CD4-positive, alpha-beta T cell (primary cell): ENCODE results near the gene OXSR1. TPM values are rescaled to one million over a fixed set of nuclear protein-coding genes. Genes with fewer than 3 reads are reported as not detected.

Experiments used
- ATAC-seq: fragments of 200-7000 bp; cut with Tn5 transposase; one replicate; pipeline ENCODE4 v1.10.0; 2022; ENCODE audit warnings: mild to moderate bottlenecking; ENCODE audit not compliant: poor library complexity
- CTCF ChIA-PET: fragments of 350-600 bp; sonication (Branson Sonifier 250); formaldehyde crosslinking; loops from one replicate; lab custom pipeline; 2021; ENCODE audit warnings: antibody characterized with exemption, inconsistent platforms; lab: Charles Lee
- POLR2A ChIA-PET: fragments of 350-600 bp; sonication (Branson Sonifier 250); formaldehyde crosslinking; loops from one replicate; lab custom pipeline; 2021; ENCODE audit warnings: antibody characterized with exemption, inconsistent platforms; lab: Charles Lee
- DNase-seq, 14 experiments: peaks; one replicate each; pipeline ENCODE4 v3.0.0-alpha.2; 2013 to 2020; ENCODE audit warnings: mixed read lengths in 2 of 14
- H3K27ac ChIP-seq, 2 donors: one replicate each; pipeline versions ENCODE4 v1.5.1 to v1.7.0; 2013; ENCODE audit warnings: low read length in 2 of 2, low read depth in 1 of 2, mild to moderate bottlenecking in 1 of 2
- H3K27me3 ChIP-seq, 2 experiments: 1 replicate in 1 of 2; 2 replicates in 1 of 2; pipeline versions ENCODE4 v1.6.1 to v1.7.0; 2013; ENCODE audit warnings: low read length in 2 of 2, control low read depth in 1 of 2, mild to moderate bottlenecking in 1 of 2, moderate library complexity in 1 of 2; ENCODE audit not compliant: insufficient read depth in 2 of 2, control insufficient read depth in 1 of 2
- H3K36me3 ChIP-seq: one replicate; pipeline ENCODE4 v1.6.1; 2013; ENCODE audit warnings: low read length, control low read depth; ENCODE audit not compliant: insufficient read depth
- H3K4me1 ChIP-seq: one replicate; pipeline ENCODE4 v1.6.1; 2013; ENCODE audit warnings: low read length, control low read depth; ENCODE audit not compliant: insufficient read depth
- H3K4me3 ChIP-seq: one replicate; pipeline ENCODE4 v1.5.1; 2013; ENCODE audit warnings: mild to moderate bottlenecking, low read length, moderate library complexity
- H3K9me3 ChIP-seq, 2 experiments: 1 replicate in 1 of 2; 2 replicates in 1 of 2; pipeline versions ENCODE4 v1.6.1 to v1.7.0; 2013; ENCODE audit warnings: low read length in 2 of 2, mild to moderate bottlenecking in 2 of 2, control low read depth in 1 of 2, moderate library complexity in 1 of 2; ENCODE audit not compliant: control insufficient read depth in 1 of 2, insufficient read depth in 1 of 2
- H3K27ac Mint-ChIP-seq: one replicate; pipeline ENCODE4 v1.8.0; 2020; ENCODE audit warnings: mixed read lengths
- H3K27me3 Mint-ChIP-seq: one replicate; pipeline ENCODE4 v1.8.0; 2021; ENCODE audit warnings: mixed read lengths
- H3K36me3 Mint-ChIP-seq: one replicate; pipeline ENCODE4 v1.8.0; 2021; ENCODE audit warnings: low read depth, mixed read lengths
- H3K4me1 Mint-ChIP-seq: one replicate; pipeline ENCODE4 v1.8.0; 2021; ENCODE audit warnings: low read depth, mixed read lengths
- H3K4me3 Mint-ChIP-seq: one replicate; pipeline ENCODE4 v1.8.0; 2020; ENCODE audit warnings: mild to moderate bottlenecking, mixed read lengths
- H3K9me3 Mint-ChIP-seq: one replicate; pipeline ENCODE4 v1.8.0; 2020; ENCODE audit warnings: mixed read lengths
- intact Hi-C, 2 experiments: fragments of 100-400 bp; cut with DNase I in 1 of 2; cut with micrococcal nuclease in 1 of 2; formaldehyde crosslinking; loops; one replicate each; pipeline versions ENCODE4 v1.15.1 to v1.9.0; 2023 to 2025; cut with DNase I, micrococcal nuclease
- polyA plus RNA-seq, 2 donors: library from polyadenylated mRNA; unstranded; fragments of 120-200 nt; gene quantifications; one replicate each; pipeline ENCODE4 v1.2.1, GENCODE V29; 2013
- total RNA-seq, 174 experiments: library from RNA in 2 of 174; stranded (reverse) in 2 of 174; gene quantifications; one replicate each; pipeline ENCODE4 v1.2.3 and lab custom pipeline; 2021 to 2026
- TF ChIP-seq, protein P1 (sequence below): fragments of 200-600 bp; IDR thresholded peaks from one replicate; pipeline ENCODE4 v1.8.0; 2022; ENCODE audit warnings: antibody characterized with exemption, mild to moderate bottlenecking

The OXSR1 gene
- total RNA-seq, result 10 to 100 TPM; 28.3 to 30.3 TPM
- polyA plus RNA-seq (2013, experiment 1 of 2), result 28.7 TPM
- 32.3 TPM for polyA plus RNA-seq (2013, experiment 2 of 2)
- total RNA-seq (lab: John Stamatoyannopoulos, UW), result 67.6 to 183 (median 110) reads per million in 172 experiments

DNA sequence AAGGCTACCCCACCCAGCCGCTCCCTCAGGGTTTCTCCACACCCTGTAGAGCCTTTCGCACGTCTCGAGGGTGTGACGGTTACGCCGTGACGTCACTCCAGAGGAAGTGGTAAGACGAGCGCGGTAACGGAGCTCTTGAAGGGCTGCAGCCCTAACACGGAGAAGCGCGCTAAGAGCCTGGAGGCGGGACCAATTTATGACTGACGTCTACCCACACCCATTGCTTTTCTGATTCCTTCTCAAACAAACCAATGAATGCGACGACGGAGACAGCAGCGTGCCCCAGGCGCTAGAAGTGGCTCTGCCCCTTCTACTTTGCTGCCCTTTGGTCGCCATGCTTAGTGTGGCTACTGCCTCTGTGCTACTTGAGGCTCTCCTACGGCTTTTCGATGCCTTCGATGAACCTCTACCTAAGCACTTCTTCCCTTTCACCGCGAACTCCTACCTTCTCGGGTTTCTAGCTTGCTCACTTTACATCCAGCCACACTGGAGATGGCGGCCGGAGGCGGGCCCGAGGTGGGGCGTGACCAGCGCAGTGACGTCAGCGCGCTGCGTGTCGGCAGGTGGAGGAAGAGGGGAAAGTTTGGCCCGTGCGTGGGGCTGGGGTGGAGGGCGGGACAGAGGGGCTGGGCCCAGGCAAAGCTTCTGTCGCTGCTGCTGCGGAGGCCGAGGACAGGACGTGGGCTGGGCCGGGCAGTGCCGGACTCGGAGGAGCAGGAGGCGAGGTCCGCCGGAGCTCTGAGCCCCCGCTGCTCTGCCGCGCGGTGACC lies at the start of gene OXSR1:
Gene OXSR1, plus strand, starts transcription at position 586 of the 770 bp plus-strand sequence. CDS start 340 bp downstream, outside the sequence.
- peak; percentile 91 to 100 (median 95) for DNase-seq
- H3K4me3 Mint-ChIP-seq, result peak within 1 kb of the TSS; percentile 91
- H3K27me3 Mint-ChIP-seq, result no peaks in the 10 kb centered on the region
- Histone ChIP-seq H3K4me3 (peak within 1 kb of the TSS; percentile 80), H3K27ac (peak within 1 kb of the TSS; percentile 98 to 100), H3K36me3 (no peaks in the 10 kb centered on the region), H3K27me3 (no peaks in the 10 kb centered on the region), H3K4me1 (peaks cover 37% of the 10 kb centered on the region), H3K9me3 (no peaks in the 10 kb centered on the region)
- peaks cover 52% of the 10 kb centered on the region for H3K4me1 Mint-ChIP-seq
- H3K27ac Mint-ChIP-seq, result peak within 1 kb of the TSS; percentile 99
- CTCF ChIA-PET, result interaction anchor here (0.8 to 3.3 kb wide), 9 partner anchors 11 to 331 kb away, joined by 3 to 13 read pairs (median 3); partner anchors contain the start of genes ACAA1, EXOG, MYD88 and XYLB
- TF ChIP-seq, protein P1, sequence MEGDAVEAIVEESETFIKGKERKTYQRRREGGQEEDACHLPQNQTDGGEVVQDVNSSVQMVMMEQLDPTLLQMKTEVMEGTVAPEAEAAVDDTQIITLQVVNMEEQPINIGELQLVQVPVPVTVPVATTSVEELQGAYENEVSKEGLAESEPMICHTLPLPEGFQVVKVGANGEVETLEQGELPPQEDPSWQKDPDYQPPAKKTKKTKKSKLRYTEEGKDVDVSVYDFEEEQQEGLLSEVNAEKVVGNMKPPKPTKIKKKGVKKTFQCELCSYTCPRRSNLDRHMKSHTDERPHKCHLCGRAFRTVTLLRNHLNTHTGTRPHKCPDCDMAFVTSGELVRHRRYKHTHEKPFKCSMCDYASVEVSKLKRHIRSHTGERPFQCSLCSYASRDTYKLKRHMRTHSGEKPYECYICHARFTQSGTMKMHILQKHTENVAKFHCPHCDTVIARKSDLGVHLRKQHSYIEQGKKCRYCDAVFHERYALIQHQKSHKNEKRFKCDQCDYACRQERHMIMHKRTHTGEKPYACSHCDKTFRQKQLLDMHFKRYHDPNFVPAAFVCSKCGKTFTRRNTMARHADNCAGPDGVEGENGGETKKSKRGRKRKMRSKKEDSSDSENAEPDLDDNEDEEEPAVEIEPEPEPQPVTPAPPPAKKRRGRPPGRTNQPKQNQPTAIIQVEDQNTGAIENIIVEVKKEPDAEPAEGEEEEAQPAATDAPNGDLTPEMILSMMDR, result no peak
- POLR2A ChIA-PET, result interaction anchor here (0.6 to 5.5 kb wide), 33 partner anchors 8 to 1242 kb away, joined by 3 to 208 read pairs (median 4); partner anchors contain the start of genes ACAA1, ACVR2B, DLEC1 and EPM2AIP1
- intact Hi-C loops, result loop anchor here (1.0 to 5.0 kb wide), 3 partner anchors 26 to 163 kb away; partner anchors contain the start of gene ACAA1 (in 1 of the 2)
- no peaks in the 10 kb centered on the region for H3K9me3 Mint-ChIP-seq
- H3K36me3 Mint-ChIP-seq, result peaks cover 18% of the 10 kb centered on the region
- peak; percentile 89 for ATAC-seq

- H3K27ac ChIP-seq, result no peak overlapping the region
- DNase-seq (no peak), ATAC-seq (no peak)
- Mint-ChIP-seq H3K4me3 (no peak overlapping the region), H3K27ac (no peak overlapping the region), H3K9me3 (no peaks in the 10 kb centered on the region), H3K36me3 (peaks cover 15% of the 10 kb centered on the region), H3K4me1 (peaks cover 11% of the 10 kb centered on the region), H3K27me3 (no peaks in the 10 kb centered on the region)
- POLR2A ChIA-PET, result no interaction called here
- no peaks in the 10 kb centered on the region for H3K27me3 ChIP-seq
- peaks cover 4% of the 10 kb centered on the region for H3K36me3 ChIP-seq
- TF ChIP-seq, protein P1, result no peak
- no peak overlapping the region for H3K4me3 ChIP-seq
- CTCF ChIA-PET, result interaction anchor here (0.6 kb wide), 1 partner anchor 41 kb away, joined by 3 read pairs; no protein-coding TSS in a partner anchor
- H3K4me1 ChIP-seq, result peaks cover 6% of the 10 kb centered on the region
- intact Hi-C loops, result loop anchor here (5.0 to 10.0 kb wide), 4 partner anchors 139 to 539 kb away; partner anchors contain the start of gene XYLB (in 1 of the 2)
- H3K9me3 ChIP-seq, result no peaks in the 10 kb centered on the region
Measured at GRCh38 chr3:38115645-38116427, 49.5 kb upstream of the OXSR1 start.
